NCI-H187 treated with DMSO at 0.1 percent for 48 hours (cell line): ENCODE measurements around the gene NEURL1.

Experiments used
- DNase-seq: peaks from one replicate; lab custom pipeline; 2025; lab: John Stamatoyannopoulos, UW

Gene NEURL1

DNA sequence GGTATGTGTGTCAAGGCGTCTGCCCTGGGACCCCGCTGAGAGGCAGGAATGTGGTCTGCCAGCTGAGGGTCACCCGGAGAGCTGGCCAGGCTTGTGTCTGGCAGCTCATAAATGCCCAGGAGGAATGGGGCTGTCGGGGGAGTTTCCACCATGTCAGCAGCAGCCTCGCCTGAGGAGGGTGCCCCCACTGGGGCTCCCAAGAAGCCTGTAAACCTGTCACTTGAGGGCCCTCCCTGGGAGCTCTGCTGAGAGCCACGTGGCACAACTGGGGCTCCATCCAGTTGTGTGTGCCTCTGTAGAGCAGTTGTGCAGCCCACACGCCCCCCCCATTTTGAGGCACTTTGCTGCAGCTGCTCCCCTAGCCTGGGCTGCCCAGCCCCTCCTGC is 70.6 kb downstream of the NEURL1 start:
- DNase-seq, result no peak

DNA sequence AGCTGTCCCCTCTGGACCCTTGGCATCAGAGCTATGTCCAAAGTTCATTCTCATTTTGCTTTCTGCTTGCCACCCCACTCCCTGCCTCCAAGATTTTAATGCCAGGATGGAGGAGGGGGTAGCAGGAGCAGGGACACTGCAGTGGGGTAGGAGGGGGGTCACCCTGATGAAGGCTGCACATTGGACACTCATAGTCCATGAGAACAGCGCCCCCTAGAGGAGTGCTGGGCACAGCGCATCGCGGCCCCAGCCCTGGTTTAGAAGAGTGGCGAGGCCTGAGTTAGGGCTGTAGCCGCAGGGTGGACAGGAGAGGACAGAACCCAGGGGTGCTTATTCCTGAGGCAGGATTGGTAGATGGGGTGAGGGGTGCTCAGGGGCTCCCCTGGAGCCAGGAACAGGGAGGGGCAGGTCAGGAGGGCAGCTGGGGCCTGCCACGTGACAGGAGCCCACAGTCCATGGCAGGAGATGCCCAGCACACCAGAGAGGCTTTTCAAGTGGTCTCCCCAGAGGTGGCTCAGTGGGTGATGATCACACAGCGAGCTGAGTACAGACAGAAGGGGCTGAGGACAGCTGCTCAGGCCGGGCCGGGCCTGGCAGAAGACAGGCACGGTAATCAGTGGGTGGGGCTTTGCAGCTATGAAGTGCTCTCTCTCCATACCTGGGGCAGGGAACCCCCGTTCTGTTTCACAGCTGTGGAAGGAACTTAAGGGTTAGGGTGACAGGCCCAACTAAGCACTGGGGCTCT is 71.4 kb downstream of the NEURL1 start:
- DNase-seq, result no peak

DNA sequence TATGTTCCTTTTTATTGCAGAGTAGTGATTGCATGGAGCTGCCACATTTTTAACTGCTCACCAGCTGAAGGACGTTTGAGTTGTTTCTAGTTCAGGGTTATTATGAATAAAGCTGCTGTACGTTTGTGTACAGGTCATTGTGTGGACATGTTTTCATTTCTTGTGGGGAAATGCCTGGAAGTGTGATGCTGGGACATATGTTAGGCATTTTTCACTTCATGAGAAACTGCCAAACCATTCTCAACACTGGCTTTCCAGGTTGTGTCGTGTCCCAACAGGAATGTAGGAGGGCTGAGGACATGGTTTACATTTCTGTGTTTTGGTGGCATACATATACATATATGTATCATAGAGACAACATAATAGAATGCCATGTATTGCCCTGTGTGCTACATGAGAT is 73.0 kb downstream of the NEURL1 start:
- DNase-seq, result no peak

DNA sequence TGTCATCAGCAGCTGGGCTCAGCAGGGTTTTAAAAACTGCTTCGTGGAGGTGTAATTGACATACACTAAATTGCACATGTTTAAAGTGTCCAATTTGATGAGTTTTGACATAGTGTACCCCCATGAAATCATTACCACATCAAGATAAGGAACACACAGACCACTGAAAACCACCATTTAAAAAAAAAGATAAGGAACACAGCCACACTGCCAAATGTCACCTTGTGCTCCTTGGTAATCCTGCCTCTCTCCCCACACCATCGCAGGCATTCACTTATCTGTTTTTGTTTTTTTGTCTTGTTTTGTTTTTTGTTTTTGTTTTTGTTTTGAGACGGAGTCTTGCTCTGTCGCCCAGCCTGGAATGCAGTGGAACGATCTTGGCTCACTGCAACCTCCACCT is 75.0 kb downstream of the NEURL1 start:
- DNase-seq, result no peak

DNA sequence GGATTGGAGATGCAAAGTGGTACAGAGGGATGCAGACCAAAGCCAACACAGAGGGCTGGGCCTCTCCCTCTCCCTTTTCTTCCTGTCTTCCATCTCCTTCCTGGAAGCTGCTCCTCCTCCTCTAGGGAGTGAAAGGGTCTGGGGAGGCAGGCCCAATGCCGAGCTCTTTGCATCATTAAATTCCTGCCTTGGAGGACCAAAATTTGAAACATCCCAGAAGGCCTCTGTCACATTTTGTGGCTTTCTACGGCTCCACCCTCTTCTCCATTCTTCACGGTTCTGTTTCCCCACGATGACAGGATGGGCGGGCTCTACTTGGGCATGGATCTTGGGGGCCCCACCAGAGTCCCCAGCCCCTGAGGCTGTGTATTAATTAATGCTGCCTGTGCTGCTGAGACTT is 76.4 kb downstream of the NEURL1 start:
- no peak for DNase-seq

DNA sequence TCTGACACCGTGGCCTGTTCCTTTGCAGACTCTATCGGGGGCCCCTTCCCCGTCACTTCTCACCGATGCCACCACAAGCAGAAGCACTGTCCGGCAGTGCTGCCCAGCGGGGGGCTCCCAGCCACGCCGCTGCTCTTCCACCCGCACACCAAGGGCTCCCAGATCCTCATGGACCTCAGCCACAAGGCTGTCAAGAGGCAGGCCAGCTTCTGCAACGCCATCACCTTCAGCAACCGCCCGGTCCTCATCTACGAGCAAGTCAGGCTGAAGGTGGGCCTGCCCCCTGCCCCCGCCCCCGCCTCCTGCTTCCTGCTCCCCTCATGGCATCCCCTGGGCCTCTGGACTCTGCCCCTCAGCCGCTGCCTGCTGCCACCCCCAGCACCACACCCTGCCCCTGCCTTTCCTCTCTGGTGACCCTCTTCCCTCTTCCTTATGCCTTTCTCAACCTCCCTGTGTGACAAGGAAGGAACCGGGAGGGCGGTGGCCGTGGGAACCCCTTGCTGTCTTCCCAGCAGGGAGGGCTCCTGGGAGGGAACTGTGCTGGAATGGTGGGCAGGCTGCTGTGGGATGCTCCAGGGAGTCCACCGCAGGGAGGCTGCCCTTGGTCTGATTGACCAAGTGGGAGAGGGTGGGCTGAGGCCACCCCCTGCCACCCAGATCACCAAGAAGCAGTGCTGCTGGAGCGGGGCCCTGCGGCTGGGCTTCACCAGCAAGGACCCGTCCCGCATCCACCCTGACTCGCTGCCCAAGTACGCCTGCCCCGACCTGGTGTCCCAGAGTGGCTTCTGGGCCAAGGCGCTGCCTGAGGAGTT is 77.5 kb downstream of the NEURL1 start:
- no peak for DNase-seq

DNA sequence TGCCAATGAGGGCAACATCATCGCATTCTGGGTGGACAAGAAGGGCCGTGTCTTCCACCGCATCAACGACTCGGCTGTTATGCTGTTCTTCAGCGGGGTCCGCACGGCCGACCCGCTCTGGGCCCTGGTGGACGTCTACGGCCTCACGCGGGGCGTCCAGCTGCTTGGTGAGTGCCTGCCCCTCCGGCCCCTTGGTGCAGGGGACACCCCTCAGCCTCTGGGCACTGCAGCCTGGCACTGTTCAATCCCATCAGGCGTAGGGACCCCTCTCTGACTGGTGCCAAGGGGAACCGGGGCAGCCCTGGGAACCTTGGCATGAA is 78.1 kb downstream of the NEURL1 start:
- no peak for DNase-seq

DNA sequence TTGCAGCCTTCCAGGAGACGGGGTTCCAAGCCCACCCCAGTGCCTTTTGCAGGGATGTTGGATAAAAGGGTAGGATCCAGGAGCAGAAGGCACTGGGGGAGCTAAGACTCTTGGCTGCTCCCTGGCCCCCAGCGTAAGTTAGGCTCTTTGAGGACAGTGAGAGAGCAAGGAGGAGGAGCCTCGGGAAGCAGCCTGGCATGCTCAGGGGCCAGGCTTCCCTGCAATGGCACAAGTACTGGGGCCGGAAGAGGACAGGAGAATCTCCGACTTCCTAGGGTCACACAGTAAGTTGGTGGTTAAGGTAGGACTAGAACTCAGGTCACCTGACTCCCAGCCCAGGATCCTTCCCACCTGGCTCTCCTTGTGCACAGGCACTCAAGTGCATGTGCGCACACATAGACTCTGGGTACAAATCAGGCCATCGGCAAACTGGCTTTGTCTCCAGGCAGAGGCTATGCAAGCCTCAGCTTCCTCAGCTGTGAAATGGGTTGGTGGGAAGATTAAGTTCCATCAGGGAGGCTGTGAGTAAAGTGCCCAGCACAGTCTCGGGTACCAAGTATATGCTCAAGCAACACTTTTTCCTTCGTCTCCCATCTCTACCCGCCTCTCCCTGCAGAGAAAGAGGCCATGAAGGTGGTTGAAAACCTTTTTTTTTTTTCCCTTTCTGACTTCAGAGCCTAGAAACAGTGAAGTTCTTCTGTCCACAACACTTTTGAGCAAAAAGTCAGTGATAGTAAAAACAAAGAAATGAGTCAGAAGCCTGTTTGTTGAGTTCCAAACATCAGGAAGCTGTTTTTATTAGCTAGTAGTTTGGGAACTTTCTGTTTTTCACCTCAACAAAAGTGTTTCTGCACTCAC is 79.1 kb downstream of the NEURL1 start:
- no peak for DNase-seq

DNA sequence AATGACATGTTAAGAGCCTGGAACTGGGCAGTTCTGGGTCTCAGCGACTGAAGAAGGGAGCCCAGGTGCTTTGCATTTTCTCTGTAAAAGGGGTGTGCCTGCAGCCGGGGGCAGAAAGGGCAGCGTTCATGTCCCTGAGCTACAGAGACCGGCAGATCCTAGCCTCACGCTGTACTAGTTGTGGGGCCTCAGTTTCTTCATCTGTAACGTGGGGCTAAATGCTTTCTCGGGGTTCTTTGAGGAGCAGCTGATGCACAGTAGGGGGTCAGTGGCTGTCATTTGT is 79.6 kb downstream of the NEURL1 start:
- DNase-seq, result no peak

DNA sequence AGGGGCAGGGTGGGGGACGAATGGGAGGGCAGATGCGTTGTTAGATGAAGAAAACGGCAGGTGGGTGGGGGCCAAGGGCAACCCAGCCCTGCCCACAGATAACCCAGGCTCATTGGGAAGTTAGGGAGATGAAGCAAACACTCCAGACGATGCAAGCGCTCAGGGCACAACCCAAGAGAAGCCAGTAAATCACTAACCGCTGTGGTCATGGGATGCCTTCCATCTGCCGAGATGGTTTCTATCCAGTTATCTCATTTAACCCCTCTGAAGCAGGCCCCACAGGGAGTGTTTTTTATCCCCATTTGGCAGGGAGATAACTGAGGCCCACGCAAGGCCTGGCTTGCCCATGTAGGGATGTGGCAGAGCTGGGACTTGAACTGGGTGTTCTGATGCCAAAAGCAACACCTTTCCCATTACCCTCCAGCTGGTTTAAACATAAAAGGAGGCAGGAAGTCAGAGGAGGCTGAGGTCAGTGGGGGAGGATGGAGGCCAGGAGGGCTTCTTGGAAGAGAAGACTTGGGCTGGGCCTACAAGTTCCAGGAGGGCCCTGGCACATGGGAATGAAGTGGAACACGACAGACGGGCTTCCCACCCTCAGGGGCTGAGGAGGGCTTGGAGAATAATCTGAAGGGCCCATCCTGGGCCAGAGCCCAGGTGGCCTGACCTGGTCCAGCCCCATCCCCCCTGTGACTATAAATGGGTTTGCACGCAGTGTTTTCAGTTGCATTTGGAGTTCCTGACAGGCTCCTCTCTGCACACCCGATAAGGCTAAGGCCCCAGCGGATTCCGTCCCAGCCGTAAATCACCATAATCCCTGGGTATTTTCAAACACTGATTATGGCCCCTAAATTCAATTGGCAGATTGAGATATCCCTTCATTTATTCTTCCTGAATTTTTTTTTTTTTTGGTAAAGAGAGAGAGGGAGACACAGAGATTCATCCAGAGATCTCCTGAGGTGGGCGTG is 80.9 kb downstream of the NEURL1 start:
- DNase-seq, result no peak

DNA sequence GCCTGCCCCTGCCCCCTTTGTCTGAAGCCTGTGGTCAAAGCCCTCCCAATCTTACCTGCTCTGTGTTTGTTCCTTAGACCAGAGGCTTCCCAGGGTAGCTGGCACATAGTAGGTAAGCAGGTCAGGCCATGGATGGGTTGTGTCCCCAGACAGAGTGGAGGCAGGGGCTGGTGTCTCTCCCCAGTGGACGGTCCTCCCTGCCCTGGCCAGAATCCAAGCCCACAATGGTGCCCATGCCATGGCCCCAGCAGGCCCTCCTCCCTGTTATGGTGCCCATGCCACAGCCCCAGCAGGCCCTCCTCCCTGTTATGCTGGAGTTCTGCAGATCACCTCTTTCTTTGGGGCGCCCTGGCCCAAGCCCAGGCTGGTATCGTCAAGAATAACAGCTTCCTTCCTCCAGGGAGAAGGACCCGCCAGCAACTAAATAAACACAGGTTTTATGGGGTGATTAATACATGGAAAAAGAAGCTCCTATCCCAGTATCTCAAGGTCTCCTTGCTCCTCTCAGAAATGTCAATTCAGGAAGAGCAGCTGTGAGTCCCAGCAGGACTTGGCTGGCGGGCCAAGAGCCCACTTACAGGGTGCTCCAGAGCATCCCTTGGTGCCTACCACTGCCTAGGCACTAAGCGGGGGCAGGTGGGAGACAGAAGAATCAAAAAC is 82.0 kb downstream of the NEURL1 start:
- DNase-seq, result no peak

DNA sequence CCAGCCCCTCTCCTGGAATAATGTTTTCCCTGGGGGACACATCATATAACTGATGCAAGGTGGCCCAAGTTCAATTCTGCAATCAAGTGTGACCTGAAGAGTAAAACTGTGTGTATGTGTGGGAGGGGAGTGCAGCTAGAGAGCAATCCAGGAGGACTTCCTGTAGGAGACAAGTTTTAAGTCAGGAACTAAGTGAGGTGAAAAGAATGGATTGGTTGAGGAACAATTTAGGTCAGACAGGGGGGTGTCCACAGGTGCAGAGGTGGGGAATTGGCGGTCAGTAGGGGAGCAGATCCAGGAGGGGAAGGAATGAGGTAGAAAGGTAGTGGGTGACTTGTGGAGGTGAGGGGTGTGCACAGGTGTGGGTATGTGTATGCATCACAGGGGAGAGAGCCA is 82.6 kb downstream of the NEURL1 start:
- DNase-seq, result no peak

DNA sequence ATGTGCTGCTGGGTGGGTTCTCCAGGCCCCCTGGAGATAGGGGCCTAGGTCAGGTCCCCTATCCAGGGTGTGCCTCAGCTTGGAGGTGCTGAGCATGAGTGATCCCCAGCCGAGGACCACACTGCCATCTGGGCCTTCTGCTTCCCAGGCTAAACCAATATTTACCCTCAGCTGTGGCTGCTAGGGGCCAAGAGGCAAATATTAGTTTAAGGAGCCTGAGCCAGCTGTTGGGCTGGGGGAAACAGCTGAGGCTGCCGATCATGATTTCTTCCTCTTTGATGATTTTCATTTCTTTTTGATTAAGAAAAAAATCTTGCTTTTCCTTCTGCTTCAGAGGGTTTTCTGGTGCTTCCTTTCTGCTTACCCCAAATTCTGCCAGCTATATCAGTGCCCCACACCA is 83.4 kb downstream of the NEURL1 start:
- DNase-seq, result no peak

DNA sequence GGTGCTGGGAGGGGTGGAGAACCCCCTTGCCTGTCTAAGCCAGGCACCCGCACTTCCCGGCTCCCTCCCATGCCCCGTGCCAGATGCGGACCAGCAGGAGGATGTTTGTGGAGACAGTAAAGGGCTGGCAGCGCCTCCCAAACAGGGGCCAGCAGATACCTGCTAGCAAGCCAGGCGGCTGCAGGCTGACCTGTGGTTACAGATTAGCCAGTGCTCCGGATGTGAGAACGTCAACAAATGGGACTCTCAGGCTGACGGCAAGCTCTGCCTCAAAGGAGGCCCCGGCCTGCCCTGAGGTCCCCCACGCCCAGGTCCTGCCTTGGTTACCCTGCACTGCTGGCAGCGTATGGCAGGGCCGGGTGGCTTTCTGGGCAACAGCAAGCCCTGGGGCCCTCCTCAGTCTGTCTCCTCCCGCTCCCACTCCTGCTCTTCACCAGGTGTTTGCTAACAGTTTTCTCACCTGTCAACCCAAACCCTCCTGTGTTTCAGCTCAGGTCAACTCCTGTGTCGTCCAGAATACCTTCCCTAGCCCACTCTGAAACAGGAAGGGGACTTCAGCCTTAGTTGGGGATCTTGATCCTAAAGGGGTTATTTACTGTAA is 85.4 kb downstream of the NEURL1 start:
- DNase-seq, result no peak

DNA sequence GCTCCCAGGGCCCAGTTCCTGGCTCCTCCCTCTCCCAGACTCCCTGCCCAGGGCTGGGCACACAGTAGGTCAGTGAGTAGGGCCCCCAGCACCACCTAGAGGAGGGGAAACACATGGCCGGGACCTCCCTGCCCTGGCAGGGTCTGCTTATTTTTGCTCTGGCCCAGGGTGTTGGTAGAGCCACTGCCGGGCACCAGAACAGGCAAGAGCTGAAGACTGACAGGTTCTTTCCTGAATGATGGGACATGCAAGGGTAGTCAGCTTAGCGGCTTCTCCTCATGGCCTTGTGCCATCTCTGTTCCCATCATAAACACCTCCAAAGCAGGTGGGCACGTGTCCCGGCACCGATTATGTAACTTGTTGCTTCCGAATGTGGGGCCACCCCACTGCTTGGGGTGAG is 86.5 kb downstream of the NEURL1 start:
- DNase-seq, result no peak

DNA sequence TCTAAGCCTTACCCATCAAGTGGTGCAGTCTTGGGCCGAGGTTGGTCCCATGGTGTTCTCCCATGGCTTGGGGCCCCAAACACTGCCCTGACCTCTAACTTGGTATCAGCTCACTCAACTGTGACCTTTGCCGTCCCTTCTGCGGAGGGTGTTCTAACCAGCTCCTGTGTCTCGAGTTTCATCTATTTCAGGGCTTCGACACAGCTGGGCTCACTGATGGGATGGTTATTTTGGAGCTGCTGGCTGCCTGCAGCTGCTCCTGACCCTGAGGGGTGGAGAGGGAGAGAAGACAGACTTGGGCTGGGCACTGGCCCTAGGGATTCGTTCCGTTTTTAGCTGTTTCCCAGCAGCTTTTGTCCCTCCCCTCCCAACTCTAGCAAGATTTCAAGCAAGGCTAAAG is 86.9 kb downstream of the NEURL1 start:
- no peak for DNase-seq

DNA sequence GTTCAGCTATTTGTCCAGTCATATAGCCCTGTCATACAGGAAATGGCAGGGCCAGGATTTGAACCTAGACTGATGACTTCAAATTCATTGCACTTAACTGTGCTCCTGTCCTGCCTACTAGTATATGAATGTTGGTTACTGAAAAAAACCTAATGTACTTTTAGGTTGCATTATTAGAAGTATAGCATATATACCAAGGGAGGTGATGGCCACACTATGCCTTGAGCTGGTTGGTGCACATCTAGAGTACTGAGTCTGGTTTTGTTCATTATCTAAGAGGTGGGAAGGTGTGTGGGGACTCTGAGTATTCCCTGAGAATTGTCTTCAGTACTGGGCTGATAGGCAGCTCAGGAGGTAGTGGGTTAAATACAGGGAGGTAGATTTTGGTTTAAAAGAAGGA is 88.0 kb downstream of the NEURL1 start:
- no peak for DNase-seq

DNA sequence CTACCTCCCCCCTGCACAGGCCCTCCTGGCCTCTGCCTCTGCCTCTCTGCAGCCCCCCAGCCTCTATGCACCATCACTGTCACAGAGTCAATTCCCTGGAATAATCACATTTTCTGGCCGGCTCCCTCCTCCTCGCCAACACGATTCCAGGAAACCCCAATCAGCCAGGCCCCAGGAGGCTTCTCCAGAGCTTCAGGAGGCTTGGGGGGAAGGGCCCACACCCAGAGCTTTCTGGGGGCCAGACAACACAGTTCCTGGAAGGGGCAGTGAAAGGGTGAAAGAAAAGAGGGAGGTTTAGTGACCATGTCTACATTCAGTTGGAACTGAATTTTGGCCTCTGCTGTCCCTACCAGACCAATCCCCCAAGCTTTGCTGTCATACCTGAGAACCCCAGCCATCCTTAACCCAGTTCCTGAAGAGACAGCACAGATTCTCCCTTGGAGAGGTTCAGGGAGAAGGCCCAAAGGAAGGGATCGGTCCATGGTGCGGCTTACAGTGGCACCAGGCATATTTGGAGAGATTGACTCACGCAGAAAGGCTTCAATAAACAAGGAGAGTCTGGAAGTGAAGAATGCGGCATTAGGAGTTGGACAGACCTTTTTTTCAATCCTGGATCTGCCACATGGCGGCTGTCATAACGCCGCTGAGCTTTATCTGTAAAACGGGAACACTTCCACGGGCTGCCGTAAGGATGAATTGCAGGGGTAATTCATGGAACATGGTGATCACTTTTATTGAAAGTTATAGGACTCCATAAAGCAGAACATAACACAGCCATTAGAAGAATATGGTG is 89.0 kb downstream of the NEURL1 start:
- no peak for DNase-seq

DNA sequence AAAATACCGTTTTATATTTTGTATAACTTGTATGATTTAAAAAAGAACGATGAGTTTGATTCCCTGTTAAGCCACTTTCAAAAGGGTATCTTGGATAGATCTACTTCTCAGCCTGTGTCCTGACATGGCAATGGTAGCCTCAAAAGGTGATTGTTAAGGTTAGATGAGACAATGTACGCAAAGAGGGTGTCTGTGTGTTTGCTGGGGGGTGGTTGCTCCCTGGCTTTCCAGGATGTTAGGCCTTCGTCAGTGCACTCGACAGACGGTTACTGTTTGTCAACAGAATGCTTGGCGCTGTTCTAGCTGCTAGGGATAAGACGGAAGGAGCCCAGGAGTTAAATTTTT is 90.3 kb downstream of the NEURL1 start:
- DNase-seq, result no peak
